HG03280 (cell line): ENCODE data around the gene PTPRC.
"Not testable (repeated sequence)": the region's sequence is repeated elsewhere in the genome, so short reads cannot be mapped to it uniquely, and the experiment has no call there.

Experiments used
- ATAC-seq: cut with Tn5 transposase; IDR thresholded peaks from one replicate; pipeline ENCODE4 v1.9.1; 2021; ENCODE audit warnings: mild to moderate bottlenecking, moderate library complexity; ENCODE audit not compliant: unreplicated experiment

The PTPRC gene

GRCh38 chr1:198638894-198639635 lies at the start of gene PTPRC:
Gene PTPRC (plus strand): TSS chr1:198639040. CDS start chr1:198639269, 229 bp downstream.
- peak; percentile 53 for ATAC-seq

GRCh38 chr1:198590454-198590853 lies 48.4 kb upstream of the PTPRC start:
- no peak for ATAC-seq

GRCh38 chr1:198595765-198596164 lies 43.1 kb upstream of the PTPRC start:
- no peak for ATAC-seq

GRCh38 chr1:198597690-198598430 lies 41.0 kb upstream of the PTPRC start:
- peak; percentile 37 for ATAC-seq

GRCh38 chr1:198598796-198599321 lies 40.0 kb upstream of the PTPRC start:
- ATAC-seq: peak; percentile 77

GRCh38 chr1:198599749-198600148 lies 39.1 kb upstream of the PTPRC start:
- no peak for ATAC-seq

GRCh38 chr1:198600906-198601305 lies 37.9 kb upstream of the PTPRC start:
- ATAC-seq: no peak

GRCh38 chr1:198601310-198601709 lies 37.5 kb upstream of the PTPRC start:
- not testable (repeated sequence) for ATAC-seq

- no peak for ATAC-seq
Measured at GRCh38 chr1:198601936-198602889, 36.6 kb upstream of the PTPRC start.

GRCh38 chr1:198604975-198605374 lies 33.9 kb upstream of the PTPRC start:
- ATAC-seq: no peak

- no peak for ATAC-seq
Measured at GRCh38 chr1:198605406-198605805, 33.4 kb upstream of the PTPRC start.

- ATAC-seq: no peak
Measured at GRCh38 chr1:198606020-198606438, 32.8 kb upstream of the PTPRC start.

GRCh38 chr1:198607714-198608113 lies 31.1 kb upstream of the PTPRC start:
- ATAC-seq: no peak

- no peak for ATAC-seq
Measured at GRCh38 chr1:198610362-198610761, 28.5 kb upstream of the PTPRC start.

GRCh38 chr1:198611219-198611618 lies 27.6 kb upstream of the PTPRC start:
- ATAC-seq: no peak

GRCh38 chr1:198612471-198613260 lies 26.2 kb upstream of the PTPRC start:
- ATAC-seq: no peak

- ATAC-seq: no peak
Measured at GRCh38 chr1:198617406-198617805, 21.4 kb upstream of the PTPRC start.

GRCh38 chr1:198619375-198620140 lies 19.3 kb upstream of the PTPRC start:
- ATAC-seq: no peak

GRCh38 chr1:198620218-198620617 lies 18.6 kb upstream of the PTPRC start:
- ATAC-seq: no peak
